Right renal cortex interstitium (tissue), 3 donors: ENCODE data around the gene COL19A1. TPM values are rescaled to one million over a fixed set of nuclear protein-coding genes. Genes with fewer than 3 reads are reported as not detected.

ENCODE experiments used
- DNase-seq, 3 donors: peaks; one replicate each; pipeline ENCODE4 v3.0.0-alpha.2; 2013; ENCODE audit warnings: low read depth in 3 of 3, low spot score in 2 of 3
- polyA plus RNA-seq, 3 donors: library from polyadenylated mRNA; unstranded; fragments of 120-200 nt; gene quantifications; one replicate each; pipeline ENCODE4 v1.2.1, GENCODE V29; 2013; ENCODE audit not compliant: insufficient read length in 3 of 3

The COL19A1 gene
- polyA plus RNA-seq, 3 donors: 3.1 to 3.3 (median 3.1) TPM

- no peak for DNase-seq
These were observed 246.4 kb downstream of the COL19A1 start for GRCh38 chr6:70112716-70113115.

DNA sequence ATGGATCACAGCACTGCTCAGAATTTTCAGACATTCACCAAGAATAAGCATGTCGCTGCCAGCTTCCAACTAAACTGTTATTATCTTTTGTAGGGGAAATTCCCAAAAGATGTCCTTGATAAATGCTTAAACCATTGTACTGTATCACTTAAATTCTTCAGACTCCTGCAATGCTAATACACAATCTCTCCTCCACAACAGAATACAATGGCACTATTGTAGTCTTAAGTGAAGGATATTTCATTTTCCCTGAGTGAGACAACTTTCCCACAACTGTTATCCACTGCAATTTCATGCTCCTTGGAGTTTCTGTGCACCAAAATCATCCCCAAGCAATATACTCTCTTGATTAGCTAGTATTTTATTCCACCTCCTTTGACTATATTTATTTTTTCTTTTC is 246.8 kb downstream of the COL19A1 start:
- DNase-seq: no peak

DNA sequence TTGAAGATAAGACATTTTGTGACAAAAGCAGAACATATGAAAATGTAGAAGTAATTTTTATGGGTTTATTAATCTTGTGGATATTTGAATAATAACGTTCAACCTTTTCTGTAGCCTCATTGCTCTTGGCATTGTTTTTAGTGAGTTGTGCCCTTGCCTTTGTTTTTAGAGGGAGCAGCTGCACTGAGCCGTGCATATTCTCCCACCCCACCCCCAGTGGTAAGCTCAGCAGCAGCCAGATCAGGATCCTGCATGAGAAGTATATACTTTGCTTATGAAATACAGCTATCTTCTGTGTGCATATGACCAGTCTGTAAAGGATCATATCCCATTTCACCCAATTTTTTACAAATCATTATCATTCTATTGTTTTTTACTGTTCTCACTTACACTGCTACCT is 252.3 kb downstream of the COL19A1 start:
- no peak for DNase-seq

GRCh38 chr6:70119218-70119835 is 253.0 kb downstream of the COL19A1 start:
- no peak for DNase-seq

DNA sequence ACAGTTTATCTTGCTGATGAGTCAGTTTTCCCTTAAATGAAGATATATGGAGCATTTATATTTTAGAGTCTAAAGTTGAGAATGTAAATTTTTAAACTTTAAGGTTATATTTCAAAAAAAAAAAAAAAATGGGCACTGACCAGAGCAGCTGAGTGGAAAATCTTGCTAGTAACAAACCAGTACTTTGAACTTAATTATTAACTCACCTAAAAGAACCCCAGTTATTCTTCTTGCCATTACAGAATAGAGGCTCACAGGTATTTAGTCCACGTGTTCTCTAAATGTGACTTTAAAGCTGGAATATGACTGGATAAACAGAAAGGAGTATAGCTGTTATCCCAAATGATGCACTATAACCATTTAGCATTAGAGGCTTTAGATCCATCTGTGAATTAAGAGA is 258.1 kb downstream of the COL19A1 start:
- no peak for DNase-seq

DNA sequence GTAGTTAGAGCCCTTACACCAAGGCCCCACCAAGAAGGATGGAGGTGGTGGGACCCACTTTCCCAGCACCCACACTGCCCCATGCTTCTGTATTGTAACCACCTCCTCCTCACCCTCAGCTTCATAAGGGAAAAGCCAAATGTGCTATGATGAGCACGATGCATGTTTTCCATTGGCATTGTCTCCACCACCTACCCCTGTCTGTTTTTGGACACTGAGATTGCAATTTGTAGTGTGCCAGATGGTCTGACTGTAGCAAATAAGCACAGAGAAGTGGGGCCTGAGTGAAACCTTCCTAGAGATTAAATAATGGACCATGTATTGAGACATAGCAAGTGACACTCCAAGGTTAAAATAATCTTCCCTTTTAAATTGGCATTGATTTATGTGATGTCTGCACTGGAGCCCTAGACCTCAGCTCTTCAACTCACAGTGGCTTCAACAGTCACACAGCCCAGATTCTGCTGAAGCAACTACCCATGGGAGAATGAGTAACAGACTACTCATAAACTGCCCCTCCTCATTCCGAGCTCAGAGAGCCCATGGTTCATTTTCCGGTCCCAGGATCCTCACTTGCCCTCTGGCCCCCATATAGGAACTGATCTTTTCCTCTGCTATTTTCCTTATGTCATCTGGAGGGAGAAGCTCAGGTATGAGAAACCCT is 258.7 kb downstream of the COL19A1 start:
- no peak for DNase-seq

GRCh38 chr6:70125602-70126001 is 259.2 kb downstream of the COL19A1 start:
- no peak for DNase-seq

DNA sequence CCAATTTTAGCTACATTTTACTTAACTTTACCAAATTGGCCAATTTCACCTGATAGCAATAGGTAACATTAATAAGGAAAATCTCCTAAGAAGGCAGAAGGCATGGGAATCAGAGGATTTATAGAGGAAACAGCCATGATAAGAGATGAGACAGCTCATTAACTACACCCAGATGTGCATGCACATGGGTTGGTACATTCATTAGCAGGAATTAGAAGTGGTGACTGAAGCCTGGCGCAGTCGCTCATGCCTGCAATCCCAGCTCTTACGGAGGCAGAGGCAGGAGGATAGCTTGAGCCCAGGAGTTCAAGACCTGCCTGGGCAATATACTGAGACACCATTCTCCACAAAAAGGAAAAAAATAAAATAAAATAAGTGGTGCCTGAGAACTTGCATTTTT is 263.0 kb downstream of the COL19A1 start:
- no peak for DNase-seq

GRCh38 chr6:70130865-70131264 is 264.5 kb downstream of the COL19A1 start:
- no peak for DNase-seq

DNA sequence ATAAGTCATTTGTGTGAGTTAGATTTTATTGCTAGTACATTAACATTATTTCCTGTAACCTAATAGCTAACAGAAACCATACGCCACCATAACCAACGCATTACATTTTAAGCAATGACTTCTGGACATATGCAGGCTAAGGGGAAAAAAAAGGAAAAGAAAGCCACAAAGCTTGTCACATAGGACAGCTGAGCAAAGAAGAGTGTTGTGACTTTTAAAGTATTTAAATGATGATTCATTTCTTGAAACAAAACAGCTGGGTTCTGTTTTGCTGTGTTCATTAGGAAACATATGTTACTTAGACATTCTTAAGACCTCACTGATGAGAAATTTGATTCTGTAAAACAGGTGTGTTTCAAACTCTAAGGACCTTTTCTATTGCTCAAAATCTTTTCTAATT is 265.2 kb downstream of the COL19A1 start:
- no peak for DNase-seq

- no peak for DNase-seq
These were observed 266.9 kb downstream of the COL19A1 start for GRCh38 chr6:70133246-70133645.

- DNase-seq: no peak
These were observed 268.2 kb downstream of the COL19A1 start for GRCh38 chr6:70134542-70134941.

GRCh38 chr6:70135219-70136160 is 269.1 kb downstream of the COL19A1 start:
- DNase-seq: no peak

- no peak for DNase-seq
These were observed 270.6 kb downstream of the COL19A1 start for GRCh38 chr6:70136996-70137395.

- no peak for DNase-seq
These were observed 274.1 kb downstream of the COL19A1 start for GRCh38 chr6:70140496-70140895.

DNA sequence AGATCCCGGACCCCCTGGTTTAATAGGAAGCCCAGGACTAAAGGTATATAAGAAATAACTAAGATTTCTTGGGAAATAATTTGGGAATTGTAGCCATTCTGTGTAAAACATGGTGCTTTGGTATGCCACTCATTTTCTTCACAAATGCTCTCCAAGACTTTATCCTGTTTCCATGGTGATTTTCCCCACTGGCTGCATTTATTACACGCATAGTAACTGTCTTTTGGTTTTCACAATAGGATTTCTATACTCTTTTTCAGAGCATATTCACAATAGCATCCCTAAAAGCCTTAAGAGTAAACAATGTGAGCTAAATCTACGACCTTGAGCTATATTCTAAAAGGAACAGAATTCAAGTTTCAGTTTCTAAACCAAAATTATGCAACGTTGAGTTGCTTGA is 275.7 kb downstream of the COL19A1 start:
- no peak for DNase-seq

GRCh38 chr6:70145178-70145577 is 278.8 kb downstream of the COL19A1 start:
- no peak for DNase-seq

DNA sequence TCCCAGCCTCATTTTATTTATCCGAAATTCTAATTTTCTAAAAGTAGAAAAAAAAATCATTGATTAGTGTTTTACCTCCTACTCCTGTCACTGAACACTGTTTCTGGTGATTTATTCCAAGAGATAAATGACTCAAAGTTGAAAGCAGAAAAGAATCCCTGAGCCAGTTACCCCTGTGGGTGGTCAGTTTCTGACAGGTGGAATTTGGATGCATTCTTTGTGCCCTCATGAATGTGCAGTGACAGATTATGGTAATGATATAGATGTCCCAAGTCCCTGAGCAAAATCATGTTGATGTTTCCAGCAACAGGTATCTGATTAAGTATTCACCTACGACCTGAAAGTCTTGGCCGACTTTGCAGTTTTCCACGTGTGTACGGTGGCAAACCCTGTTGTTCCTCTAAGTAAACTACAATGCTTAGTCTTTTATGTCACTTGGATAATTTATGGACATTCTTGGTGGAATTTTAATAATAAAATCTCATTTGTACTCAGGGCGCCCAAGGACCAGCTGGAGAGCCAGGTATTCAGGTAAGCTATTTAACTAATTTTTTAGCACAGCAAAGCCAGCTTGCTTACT is 282.9 kb downstream of the COL19A1 start:
- no peak for DNase-seq

GRCh38 chr6:70150521-70150920 is 284.2 kb downstream of the COL19A1 start:
- DNase-seq: no peak

DNA sequence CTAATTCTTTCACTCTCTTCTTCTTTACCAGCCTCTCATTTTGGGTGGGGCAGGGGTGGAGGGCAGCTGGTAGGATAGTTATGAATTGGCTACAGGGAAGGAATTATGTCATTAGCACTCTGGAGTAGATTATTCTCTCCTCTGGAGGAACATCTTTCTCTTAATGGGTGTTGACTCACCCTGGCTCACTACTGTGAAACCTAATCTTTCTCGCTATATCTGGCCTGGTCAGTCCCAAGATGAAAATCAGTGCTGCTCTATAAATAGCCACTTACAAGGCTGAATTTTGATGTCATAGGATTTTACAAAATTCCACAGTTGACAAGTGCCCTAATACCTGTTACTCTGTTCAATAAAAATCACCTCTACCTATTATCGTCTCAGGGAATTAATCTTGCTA is 285.3 kb downstream of the COL19A1 start:
- no peak for DNase-seq

DNA sequence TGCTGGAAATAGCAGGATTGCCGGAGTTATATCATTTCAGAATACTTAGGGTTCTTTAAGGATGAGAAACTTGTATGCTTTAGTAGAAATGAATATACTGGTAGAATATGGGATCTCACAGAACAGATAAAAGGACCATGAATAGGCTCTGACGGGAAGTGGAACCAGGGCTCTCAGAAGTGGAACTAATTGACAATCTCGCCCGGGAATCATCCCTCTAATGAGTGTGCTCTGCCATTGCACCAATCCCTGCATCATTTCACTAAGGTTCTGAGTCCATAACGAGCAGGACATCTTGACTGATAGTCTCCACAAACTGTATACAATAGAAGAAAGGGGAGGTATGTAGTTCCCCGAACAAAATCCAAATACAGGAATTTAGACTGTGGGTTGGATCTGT is 286.4 kb downstream of the COL19A1 start:
- no peak for DNase-seq
